Measurements from ENCODE around the gene PLA2G12A. TPM values are rescaled to one million over a fixed set of nuclear protein-coding genes. Genes with fewer than 3 reads are reported as not detected.

The PLA2G12A gene
- total RNA-seq, 1 experiment from 2014 or later: 62.4 TPM

DNA sequence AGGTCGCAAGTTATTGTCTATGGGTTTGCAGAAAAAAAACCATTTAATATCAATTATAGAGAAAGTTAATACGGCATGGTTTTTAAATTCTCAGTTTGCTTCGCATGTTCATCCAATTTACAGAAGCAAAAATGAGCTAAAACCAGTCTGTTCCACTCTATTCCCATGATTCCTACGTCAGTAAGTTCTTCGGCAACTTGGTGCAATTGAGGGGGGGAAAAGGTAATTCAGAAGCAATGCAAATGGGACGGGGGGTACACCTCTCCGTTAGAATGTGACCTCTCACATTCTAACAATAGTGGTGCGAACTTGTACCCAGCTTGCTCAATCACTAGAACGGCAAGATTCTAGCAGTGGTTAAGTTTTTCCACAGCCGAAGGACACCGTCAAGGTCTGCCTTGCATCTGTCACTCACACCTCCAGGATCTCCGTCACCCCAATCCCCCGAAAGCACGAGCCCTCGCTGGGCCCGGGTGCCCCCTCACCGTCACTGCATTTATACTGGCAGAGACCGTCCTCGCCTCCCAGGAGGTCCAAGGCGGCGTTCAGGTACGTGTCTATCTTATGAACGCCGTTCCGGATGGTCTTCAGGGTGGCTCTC lies 653 bp downstream of the PLA2G12A start:
- DNase-seq (ENCODE audit: low read depth): no peak

DNA sequence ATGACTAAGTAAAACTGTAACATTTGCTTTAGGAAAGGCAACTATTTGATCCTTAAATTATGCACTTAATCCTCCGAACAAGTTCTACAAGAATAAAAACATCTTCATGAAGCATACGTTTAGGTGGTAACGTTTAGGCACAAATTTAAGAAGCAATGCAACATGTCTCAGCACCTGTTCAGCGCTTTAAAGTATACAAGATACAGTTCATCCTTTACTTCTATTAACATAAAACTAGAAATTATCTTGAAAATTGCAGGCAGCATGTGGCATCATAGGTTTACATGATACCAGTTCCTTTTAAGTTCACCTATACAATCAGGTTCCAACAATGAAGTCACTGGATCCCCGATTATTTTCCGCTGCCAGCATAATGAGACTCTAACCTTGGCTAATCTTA lies 1.5 kb downstream of the PLA2G12A start:
- no peak for DNase-seq (ENCODE audit: low read depth)

GRCh38 chr4:109723110-109723509 lies 6.8 kb downstream of the PLA2G12A start:
- DNase-seq (ENCODE audit: low read depth): no peak

- no peak for DNase-seq (ENCODE audit: low read depth)
Measured at GRCh38 chr4:109722357-109722756, 7.5 kb downstream of the PLA2G12A start.

- peak; percentile 64 for DNase-seq (ENCODE audit: low read depth)
Measured at GRCh38 chr4:109721033-109721432, 8.8 kb downstream of the PLA2G12A start.

DNA sequence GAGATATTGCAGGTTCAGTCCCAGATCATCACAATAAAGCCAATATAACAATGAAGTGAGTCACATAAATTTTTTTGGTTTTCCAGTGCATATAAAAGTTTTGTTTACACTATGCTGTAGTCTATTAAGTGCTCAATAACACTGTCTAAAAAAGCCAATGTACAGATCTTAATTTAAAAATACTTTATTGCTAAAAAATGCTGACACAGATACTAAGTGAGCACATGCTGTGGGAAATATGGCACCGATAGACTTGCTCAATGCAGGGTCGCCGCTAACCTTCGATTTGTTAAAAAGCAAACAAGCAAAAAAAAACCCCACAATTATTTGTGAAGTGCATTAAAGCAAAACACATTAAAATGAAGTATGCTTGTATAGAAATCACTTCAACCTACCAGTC lies 10.3 kb downstream of the PLA2G12A start:
- DNase-seq (ENCODE audit: low read depth): no peak

DNA sequence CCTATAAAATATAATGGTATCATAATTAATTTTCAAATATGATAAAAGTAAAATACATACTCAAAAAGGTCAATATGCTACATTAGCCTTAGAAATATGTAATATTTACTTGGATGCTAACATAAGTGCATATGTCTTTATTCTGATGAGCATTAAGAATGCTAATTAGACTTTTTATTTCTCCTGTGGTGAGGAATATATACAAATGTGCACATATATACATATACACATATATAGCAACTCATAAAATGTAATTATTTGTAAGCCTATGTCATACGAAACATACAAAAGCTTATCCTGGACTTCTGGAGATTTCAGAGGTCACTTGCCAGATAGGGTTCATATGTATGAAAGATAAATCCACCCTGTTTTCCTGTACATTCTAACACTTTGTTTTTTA lies 11.1 kb downstream of the PLA2G12A start:
- no peak for DNase-seq (ENCODE audit: low read depth)

- no peak for DNase-seq (ENCODE audit: low read depth)
Measured at GRCh38 chr4:109713500-109713899, 16.4 kb downstream of the PLA2G12A start.

GRCh38 chr4:109708990-109709389 lies 20.9 kb downstream of the PLA2G12A start:
- DNase-seq (ENCODE audit: low read depth): no peak

DNA sequence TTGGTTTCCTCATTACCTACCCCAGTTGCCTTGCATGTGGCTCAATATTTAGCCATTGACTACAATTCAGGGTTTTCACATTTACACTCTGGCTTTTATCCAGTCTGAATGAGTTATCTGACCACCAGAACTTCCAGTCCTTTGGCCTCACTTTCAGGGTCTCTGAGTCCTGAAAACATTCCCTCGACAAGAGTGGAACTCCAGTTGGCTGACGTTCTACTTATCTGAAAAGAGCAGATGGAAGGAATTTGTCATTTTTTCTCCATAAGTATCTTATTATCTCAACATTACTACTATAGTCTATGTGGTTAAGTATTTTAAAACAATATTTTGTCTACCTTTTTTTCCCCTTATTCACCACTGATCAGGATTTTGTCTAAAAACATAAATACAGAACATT lies 21.4 kb downstream of the PLA2G12A start:
- DNase-seq (ENCODE audit: low read depth): no peak

DNA sequence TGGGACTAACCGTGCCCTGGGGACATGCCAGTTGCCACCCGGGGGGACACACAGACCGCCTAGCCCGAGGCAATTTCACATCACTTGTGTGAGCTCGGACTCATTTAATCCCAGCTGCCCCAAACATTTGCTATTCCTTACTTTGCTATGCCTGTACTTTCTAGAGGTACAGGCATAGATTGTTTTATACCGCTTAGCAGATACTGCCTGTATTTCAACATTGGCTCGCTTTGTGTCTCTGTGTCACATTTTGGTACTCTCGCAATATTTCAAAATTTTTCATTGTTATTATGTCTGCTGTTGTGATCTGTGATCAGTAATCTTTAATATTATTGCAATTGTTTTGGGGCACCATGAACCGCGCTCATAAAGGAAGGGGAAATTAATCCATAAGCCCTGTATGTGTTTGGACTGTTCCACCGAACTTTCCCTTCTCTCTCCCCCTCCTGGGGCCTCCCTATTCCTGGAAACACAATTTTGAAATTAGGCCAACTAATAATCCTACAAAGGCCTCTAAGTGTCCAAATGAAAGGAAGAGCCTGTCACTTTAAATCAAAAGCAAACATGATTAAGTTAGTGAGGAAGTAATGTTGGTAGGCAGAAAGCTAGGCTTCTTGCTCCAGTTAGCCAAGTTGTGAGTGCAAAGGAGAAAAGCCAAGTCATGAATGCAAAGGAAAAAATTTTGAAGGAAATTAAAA lies 26.1 kb downstream of the PLA2G12A start:
- peak; percentile 30 for DNase-seq (ENCODE audit: low read depth)

DNA sequence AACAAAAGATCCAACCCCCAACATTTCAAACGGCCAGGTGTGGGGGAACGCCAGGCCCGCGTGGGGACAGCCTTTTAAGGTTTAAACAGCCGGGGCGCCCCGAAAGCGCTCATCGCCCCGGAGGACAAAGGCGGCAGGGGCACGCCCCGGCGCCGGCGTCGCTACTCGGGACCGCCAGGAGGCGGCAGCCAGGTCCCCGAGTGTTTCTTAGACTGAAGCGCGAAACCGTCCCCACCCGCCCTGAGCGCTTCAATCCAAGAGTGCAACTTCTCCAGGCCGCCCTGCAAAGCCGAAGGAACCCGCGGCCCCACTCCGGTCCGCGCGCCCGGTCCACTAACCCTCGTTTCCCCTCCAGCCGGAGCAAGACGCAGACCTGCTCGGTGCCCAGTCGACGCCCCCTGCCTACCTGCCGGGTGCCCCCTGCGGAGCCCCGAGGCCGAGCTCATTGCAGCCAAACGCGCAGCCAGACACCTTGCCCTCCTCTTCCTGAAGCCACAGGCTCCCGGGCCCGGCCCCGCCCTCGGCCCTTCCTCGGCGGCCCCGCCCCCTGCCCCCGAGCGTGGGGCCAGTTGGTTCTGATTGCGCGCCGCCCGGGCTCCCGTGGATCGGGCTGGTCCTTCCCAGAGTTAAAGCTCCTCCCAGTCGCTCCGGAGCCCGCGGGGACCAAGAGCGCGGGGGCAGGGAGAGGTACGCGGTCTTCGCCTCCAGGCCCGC lies 26.8 kb downstream of the PLA2G12A start, which contains the start of gene CASP6:
CASP6 (minus strand) TSS at position 496 of the 714 bp plus-strand sequence; CDS start at position 446, 50 bp downstream.
- peak; percentile 78 for DNase-seq (ENCODE audit: low read depth)

GRCh38 chr4:109701566-109702410 lies 28.1 kb downstream of the PLA2G12A start:
- DNase-seq (ENCODE audit: low read depth): no peak

DNA sequence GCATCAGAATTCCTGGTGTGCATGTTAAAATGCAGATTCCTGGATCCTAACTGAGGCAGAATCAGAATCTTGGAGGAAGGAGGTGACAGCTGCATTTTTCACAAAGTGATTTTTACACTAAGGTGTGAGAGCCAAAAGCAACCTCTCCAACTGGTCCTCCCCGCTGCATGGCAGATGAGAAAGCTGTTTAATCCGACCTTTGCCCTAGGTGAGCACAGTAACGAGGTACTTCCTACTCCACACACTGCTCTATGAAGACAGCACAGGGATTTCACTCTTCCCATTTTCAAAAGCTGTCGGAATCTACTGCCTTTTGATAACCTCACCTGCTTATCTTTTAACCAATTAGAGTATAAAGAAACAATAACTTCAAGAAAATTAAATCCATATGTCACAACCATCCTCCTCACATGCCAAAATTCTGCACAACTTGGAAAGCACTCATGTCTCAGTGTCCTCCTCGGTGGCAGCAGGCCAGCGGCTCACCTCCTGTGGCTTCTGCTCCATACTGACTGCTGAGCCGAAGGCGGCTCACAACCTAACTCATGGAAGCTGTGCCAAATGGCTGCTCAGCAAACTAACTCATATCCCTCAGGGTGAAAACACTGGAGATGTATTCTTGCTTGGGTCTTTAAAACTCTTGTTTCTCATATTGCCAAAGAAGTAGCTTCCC lies 30.2 kb downstream of the PLA2G12A start:
- DNase-seq (ENCODE audit: low read depth): no peak

DNA sequence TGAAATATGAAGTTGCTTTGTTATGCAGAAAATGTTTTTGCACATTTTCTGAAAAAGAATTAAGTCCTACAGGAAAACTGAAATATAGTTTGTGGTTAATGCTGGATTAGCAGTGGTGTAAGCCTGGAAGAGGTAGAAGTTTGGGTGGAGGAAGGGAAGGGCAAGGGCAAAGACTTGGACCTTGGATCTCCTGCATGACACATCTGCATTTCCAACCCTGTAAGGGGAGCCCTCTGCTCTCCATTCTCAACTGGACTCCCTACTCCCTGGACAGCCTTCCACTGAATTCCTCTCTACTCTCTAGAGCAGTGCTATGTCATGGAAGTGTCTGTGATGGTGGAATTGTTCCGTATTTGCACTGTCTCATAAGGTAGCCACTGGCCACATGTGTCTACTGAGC lies 31.2 kb downstream of the PLA2G12A start:
- DNase-seq (ENCODE audit: low read depth): no peak

- no peak for DNase-seq (ENCODE audit: low read depth)
Measured at GRCh38 chr4:109691411-109691920, 38.4 kb downstream of the PLA2G12A start.

GRCh38 chr4:109690690-109691410 lies 39.0 kb downstream of the PLA2G12A start:
- DNase-seq (ENCODE audit: low read depth): no peak

GRCh38 chr4:109684727-109685126 lies 45.1 kb downstream of the PLA2G12A start:
- DNase-seq (ENCODE audit: low read depth): no peak

GRCh38 chr4:109683621-109684253 lies 46.1 kb downstream of the PLA2G12A start:
- DNase-seq (ENCODE audit: low read depth): no peak

DNA sequence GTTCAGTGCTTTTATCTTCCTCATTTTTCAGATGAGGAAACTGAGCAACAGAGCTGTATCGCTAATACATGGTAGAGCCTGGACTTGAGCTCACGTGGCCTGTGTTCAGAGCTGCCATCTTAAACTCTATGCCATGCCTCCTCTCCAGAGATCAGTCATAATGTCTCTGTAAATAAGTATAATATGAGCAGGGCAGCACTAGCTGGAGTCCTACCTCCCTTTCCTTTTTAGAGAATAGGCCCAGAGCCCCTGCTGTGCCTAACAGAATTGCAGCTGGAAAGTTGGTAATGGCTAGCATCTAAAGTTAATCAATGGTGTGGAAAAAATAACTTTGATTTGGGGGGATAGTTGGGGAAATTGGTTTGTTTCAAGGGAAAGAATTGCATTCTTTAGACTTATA lies 47.0 kb downstream of the PLA2G12A start:
- DNase-seq (ENCODE audit: low read depth): no peak
